ENCODE results near the gene CCDC185. TPM values are rescaled to one million over a fixed set of nuclear protein-coding genes. Genes with fewer than 3 reads are reported as not detected.

The CCDC185 gene
- polyA plus RNA-seq, 3 donors = not detected

GRCh38 chr1:223403184-223403815 is 10.1 kb downstream of the CCDC185 start:
- 100% methylated on average over 1 of the region's 3 CpGs for WGBS (ENCODE audit: insufficient coverage)
- H3K27ac ChIP-seq (ENCODE audit: low read depth in 1 of 2, low read length in 2 of 2) = no peak overlapping the region
- Mint-ChIP-seq H3K27me3 (ENCODE audit: low read depth in 3 of 3) (peaks cover 2 to 9% (median 6%) of the 10 kb centered on the region in 3 donors), H3K36me3 (no peaks in the 10 kb centered on the region), H3K4me1 (no peaks in the 10 kb centered on the region), H3K9me3 (peaks cover 5 to 24% (median 13%) of the 10 kb centered on the region in 7 donors), H3K4me3 (no peak overlapping the region), H3K27ac (no peak overlapping the region)
- no peaks in the 10 kb centered on the region for H3K27me3 ChIP-seq (ENCODE audit: control insufficient read depth in 2 of 2, insufficient read depth in 2 of 2, low read length in 2 of 2)
- no peak overlapping the region for H2AFZ ChIP-seq (ENCODE audit: insufficient read depth, low read depth, low read length, poor library complexity, severe bottlenecking)
- TF ChIP-seq CTCF (IDR thresholded peaks at IDR 0.05) = no peak
- H3K79me2 ChIP-seq (ENCODE audit: insufficient read depth, low read length) = no peaks in the 10 kb centered on the region
- H3K4me3 ChIP-seq (replicated peaks in 1 of 3; ENCODE audit: low read depth in 2 of 3, low read length in 3 of 3) = no peak overlapping the region
- peaks cover 0 to 3% of the 10 kb centered on the region in 2 donors for H3K9me3 ChIP-seq (replicated peaks in 1 of 2; ENCODE audit: control insufficient read depth in 1 of 2, insufficient read depth in 1 of 2, low read length in 2 of 2)
- H3K36me3 ChIP-seq (replicated peaks in 1 of 2; ENCODE audit: control insufficient read depth in 1 of 2, insufficient read depth in 2 of 2, low read length in 2 of 2) = no peaks in the 10 kb centered on the region
- no peak overlapping the region for H3K4me2 ChIP-seq (replicated peaks; ENCODE audit: extremely low read depth, low read length, poor library complexity, severe bottlenecking)
- intact Hi-C loops (cut with micrococcal nuclease) = no loop called here
- DNase-seq = no peak
- H3K4me1 ChIP-seq (ENCODE audit: control insufficient read depth in 1 of 2, insufficient read depth in 2 of 2, low read length in 2 of 2) = no peaks in the 10 kb centered on the region
- H4K20me1 ChIP-seq (ENCODE audit: insufficient read depth, low read length) = no peaks in the 10 kb centered on the region
- H3K9ac ChIP-seq (ENCODE audit: insufficient read depth, low read length, poor library complexity, severe bottlenecking) = no peak overlapping the region

- Histone ChIP-seq H3K9ac (ENCODE audit: insufficient read depth, low read length, poor library complexity, severe bottlenecking) (no peak overlapping the region), H3K4me2 (replicated peaks; ENCODE audit: extremely low read depth, low read length, poor library complexity, severe bottlenecking) (no peak overlapping the region), H3K27me3 (ENCODE audit: control insufficient read depth in 2 of 2, insufficient read depth in 2 of 2, low read length in 2 of 2) (no peaks in the 10 kb centered on the region), H2AFZ (ENCODE audit: insufficient read depth, low read depth, low read length, poor library complexity, severe bottlenecking) (no peak overlapping the region), H3K4me1 (ENCODE audit: control insufficient read depth in 1 of 2, insufficient read depth in 2 of 2, low read length in 2 of 2) (no peaks in the 10 kb centered on the region), H3K36me3 (replicated peaks in 1 of 2; ENCODE audit: control insufficient read depth in 1 of 2, insufficient read depth in 2 of 2, low read length in 2 of 2) (no peaks in the 10 kb centered on the region), H3K27ac (ENCODE audit: low read depth in 1 of 2, low read length in 2 of 2) (no peak overlapping the region), H4K20me1 (ENCODE audit: insufficient read depth, low read length) (no peaks in the 10 kb centered on the region), H3K4me3 (replicated peaks in 1 of 3; ENCODE audit: low read depth in 2 of 3, low read length in 3 of 3) (no peak overlapping the region), H3K79me2 (ENCODE audit: insufficient read depth, low read length) (no peaks in the 10 kb centered on the region), H3K9me3 (replicated peaks in 1 of 2; ENCODE audit: control insufficient read depth in 1 of 2, insufficient read depth in 1 of 2, low read length in 2 of 2) (peaks cover 0 to 3% of the 10 kb centered on the region in 2 donors)
- DNase-seq = no peak
- no peak overlapping the region for H3K4me3 Mint-ChIP-seq
- H3K9me3 Mint-ChIP-seq = peaks cover 5 to 18% (median 11%) of the 10 kb centered on the region in 7 donors
- no peaks in the 10 kb centered on the region for H3K36me3 Mint-ChIP-seq
- peaks cover 2 to 9% (median 6%) of the 10 kb centered on the region in 3 donors for H3K27me3 Mint-ChIP-seq (ENCODE audit: low read depth in 3 of 3)
- intact Hi-C loops (cut with micrococcal nuclease) = no loop called here
- no peaks in the 10 kb centered on the region for H3K4me1 Mint-ChIP-seq
- no CpG with 5 or more reads among the region's 3 CpGs for WGBS (ENCODE audit: insufficient coverage)
- no peak for TF ChIP-seq CTCF (IDR thresholded peaks at IDR 0.05)
- H3K27ac Mint-ChIP-seq = no peak overlapping the region
Observed at GRCh38 chr1:223405507-223405906, 12.3 kb downstream of the CCDC185 start.

Measured in CD14-positive monocyte (primary cell).